ENCODE data around the gene PSKH1.

The PSKH1 gene

DNA sequence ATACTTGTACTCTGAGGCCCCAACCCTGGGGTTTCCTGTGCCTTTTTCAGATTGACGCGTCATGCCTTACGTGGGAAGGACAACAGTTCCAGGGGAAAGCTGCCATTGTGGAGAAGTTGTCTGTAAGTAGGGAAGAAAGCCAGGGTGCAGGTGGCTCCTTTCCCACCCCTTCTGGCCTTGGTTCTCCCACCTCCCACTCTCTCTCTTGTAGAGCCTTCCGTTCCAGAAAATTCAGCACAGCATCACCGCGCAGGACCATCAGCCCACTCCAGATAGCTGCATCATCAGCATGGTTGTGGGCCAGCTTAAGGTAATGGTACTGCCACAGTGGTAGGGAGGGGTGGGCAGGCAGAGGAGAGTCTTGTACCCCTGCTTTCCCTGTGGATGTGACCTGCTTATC is 24.8 kb upstream of the PSKH1 start:
- DNase-seq = no peak

DNA sequence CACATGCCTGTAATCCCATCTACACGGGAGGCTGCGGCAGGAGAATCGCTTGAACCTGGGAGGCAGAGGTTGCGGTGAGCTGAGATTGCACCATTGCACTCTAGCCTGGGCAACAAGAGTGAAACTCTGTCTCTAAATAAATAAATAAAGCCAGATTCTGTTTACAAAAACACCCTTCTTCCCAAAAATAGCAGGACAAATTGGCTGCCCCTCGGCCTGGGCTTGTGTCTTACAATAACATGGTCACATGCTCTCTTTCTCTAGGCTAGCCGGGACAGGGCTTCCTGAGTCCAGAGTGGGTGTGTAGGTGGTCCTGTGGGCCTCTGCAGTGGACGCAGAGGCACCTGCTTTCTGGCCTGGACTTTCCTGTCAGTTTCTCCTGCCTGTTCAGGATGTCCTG is 23.4 kb upstream of the PSKH1 start:
- DNase-seq = no peak

DNA sequence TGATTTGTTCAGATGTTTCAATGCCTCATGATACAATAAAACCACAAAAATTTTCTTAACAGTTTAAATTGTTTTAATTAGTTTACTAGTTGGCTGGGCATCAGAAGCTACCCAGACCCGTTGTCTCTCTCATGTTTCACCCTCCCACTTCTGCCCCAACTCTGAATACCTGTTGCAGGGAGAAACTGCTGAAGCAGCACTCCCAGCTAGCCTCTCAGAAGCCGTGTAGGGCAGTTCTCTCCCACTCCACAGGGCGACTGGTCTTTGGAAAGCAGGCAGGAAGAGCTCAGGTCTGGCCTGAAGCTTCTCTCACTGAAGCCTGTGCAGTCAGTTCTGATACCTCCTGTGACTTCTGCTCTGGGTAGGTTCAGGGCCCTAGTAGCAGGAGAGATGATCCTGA is 21.8 kb upstream of the PSKH1 start:
- no peak for DNase-seq

DNA sequence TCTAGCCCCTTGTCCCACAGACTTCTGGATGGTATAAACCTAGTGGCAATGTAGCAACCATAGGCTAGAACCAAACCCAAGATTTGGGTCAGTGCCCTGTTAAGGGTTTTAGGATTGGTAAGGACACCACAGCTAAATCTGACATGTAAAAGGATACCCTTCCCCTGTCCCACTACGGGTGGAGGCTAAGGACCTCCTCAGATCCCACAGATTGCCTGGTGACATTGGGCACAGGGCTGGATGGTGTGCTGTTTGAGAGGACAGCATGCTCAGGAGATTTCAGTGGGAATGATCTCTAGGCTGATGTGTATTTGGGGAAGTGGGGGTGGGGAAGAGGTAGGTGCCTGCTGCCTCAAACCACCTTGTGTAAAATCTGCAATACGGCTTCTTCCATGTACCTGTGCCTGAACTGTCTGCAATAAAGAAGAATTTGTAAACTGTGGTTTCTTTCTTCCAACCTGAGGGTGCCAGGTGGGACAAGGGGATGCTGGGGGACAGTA is 20.9 kb upstream of the PSKH1 start:
- DNase-seq = no peak

GRCh38 chr16:67872631-67873434 is 20.2 kb upstream of the PSKH1 start, which contains the start of gene EDC4:
TSS of gene EDC4 (plus strand) at chr16:67873052. CDS start at chr16:67873262, 210 bp downstream.
- DNase-seq = peak; percentile 91 to 93

- peak; percentile 16 to 23 for DNase-seq
These were observed 19.4 kb upstream of the PSKH1 start for GRCh38 chr16:67873435-67874370.

DNA sequence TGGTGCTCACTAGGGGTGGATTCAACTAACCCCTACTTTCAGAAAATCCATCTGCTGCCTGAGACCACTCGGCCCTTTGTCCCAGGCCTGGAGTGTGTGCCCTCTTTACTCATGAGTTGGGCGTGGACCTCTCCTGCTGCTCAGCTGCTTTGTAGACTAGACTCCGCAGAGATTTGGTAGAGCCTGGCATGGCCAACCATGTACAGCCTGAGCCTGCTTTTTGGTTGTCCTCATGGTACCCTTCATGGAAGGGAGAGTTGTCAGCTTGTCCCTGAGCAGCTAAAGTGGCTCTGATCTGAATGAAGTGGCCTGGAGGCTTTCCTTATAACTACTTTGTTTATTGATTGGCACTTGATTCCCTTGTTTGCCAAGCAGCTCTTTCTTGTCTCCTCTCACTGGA is 18.7 kb upstream of the PSKH1 start:
- no peak for DNase-seq

GRCh38 chr16:67877064-67877463 is 16.0 kb upstream of the PSKH1 start:
- DNase-seq = no peak

DNA sequence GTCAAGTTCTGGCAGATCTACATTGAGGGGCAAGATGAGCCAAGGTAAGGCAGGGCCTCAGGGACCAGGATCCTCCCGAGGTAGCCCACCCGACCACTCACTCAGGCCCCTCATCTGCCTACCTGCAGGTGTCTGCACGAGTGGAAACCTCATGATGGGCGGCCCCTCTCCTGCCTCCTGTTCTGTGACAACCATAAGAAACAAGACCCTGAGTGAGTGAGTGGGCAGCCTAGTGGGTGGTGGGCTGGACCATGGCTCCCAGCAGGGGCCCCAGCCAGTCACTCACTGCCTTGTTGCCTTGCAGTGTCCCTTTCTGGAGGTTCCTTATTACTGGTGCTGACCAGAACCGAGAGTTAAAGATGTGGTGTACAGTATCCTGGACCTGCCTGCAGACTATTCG is 14.8 kb upstream of the PSKH1 start:
- DNase-seq = no peak

GRCh38 chr16:67878846-67879245 is 14.2 kb upstream of the PSKH1 start:
- no peak for DNase-seq

DNA sequence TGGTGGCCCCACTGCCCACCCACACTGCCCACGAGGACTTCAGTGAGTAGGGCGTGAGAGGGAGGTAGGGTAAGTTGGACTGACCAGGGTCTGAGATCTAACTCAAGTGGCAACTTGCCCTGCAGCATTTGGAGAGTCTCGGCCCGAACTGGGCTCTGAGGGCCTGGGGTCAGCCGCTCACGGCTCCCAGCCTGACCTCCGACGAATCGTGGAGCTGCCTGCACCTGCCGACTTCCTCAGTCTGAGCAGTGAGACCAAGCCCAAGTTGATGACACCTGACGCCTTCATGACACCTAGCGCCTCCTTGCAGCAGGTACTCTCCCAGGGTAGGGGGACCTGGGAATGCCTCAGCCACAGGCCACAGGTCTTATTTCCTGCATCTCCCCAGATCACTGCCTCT is 13.6 kb upstream of the PSKH1 start:
- no peak for DNase-seq

DNA sequence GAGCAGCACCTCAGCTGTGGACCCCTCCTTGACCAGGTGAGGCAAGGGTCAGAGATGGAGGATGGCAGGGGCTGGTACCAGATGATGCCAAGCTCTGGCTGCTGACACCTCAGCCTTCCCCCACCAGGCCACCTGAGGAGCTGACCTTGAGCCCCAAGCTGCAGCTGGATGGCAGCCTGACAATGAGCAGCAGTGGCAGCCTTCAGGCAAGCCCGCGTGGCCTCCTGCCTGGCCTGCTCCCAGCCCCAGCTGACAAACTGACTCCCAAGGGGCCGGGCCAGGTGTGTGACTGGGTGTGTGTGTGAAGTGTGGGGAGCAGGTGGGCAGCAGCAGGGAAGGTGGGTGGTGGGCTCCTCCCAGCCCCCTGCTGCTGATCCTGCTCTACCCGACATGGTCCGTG is 13.1 kb upstream of the PSKH1 start:
- no peak for DNase-seq

- no peak for DNase-seq
These were observed 12.5 kb upstream of the PSKH1 start for GRCh38 chr16:67880584-67880983.

DNA sequence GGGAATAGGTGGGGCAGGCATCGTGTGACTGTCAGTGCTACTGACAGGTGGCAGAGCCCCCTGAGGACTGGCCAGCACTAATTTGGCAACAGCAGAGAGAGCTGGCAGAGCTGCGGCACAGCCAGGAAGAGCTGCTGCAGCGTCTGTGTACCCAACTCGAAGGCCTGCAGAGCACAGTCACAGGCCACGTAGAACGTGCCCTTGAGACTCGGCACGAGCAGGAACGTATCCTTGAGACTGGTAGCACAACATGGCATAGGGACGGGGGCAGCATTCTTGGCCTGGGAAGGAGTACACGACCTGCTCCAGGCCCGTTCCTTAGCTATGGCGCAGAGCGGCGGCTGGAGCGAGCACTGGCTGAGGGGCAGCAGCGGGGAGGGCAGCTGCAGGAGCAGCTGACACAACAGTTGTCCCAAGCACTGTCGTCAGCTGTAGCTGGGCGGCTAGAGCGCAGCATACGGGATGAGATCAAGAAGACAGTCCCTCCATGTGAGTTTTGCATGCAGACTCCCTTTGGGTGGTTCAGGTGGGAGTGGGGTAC is 11.4 kb upstream of the PSKH1 start:
- DNase-seq = no peak

GRCh38 chr16:67882374-67883145 is 10.5 kb upstream of the PSKH1 start:
- no peak for DNase-seq

DNA sequence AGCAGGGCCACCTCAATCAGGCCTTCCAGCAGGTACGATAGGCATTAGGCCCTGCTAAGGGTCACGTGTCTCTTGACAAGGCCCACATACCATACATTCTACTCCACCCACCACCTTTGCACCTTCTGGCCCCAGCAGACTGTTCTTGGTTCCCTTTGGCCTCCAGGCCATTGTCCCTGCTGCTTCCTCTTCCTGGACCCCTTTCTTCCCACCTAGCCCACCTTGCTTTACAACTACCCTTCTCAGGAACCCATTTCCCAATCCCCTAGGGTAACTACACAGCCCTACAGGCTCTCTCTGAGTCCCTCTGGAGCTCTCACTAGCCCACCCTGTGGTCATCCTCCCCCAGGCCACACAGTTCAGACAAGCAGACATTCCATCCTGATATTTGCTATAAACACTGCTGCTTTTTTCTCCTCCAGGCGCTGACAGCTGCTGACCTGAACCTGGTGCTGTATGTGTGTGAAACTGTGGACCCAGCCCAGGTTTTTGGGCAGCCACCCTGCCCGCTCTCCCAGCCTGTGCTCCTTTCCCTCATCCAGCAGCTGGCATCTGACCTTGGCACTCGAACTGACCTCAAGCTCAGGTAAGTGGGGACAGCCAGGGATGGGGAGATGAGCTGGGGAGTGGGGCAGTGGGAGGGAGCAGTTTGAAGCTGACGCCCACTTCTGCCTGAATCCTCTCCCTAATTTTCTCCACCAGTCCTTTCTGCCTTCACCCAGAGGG is 9.7 kb upstream of the PSKH1 start:
- no peak for DNase-seq

DNA sequence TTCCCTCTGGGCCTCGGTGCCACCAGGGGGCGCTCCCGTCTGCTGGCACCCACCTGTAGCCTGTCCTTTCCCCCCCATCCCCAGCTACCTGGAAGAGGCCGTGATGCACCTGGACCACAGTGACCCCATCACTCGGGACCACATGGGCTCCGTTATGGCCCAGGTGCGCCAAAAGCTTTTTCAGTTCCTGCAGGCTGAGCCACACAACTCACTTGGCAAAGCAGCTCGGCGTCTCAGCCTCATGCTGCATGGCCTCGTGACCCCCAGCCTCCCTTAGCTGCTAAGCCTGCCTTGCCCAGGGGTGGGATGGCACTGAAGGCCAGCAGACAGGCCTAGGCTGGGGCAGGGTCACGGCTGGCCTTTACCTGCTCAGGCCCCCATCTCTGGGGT is 9.2 kb upstream of the PSKH1 start:
- peak; percentile 72 to 74 for DNase-seq

DNA sequence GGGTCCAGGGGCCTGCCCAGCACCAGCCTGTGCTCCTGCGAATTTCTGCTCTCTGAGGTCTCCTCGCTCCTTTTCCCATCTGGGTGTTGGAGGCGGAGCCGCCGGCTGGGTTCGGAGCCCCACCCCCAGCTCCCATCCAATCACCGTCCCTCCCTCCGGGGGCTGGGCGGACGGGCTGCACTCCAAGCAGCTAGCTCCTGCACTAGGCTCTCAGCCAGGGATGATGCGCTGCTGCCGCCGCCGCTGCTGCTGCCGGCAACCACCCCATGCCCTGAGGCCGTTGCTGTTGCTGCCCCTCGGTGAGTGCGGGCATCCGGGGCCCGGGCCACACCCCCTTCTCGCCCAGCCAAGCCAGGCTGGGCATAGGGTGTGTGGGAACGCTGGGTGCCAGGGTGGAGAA is 8.4 kb upstream of the PSKH1 start, which contains the start of gene NRN1L:
Gene NRN1L, plus strand, starts transcription at position 202 of the 400 bp plus-strand sequence. Its CDS starts 19 bp downstream, at position 221.
- no peak for DNase-seq

DNA sequence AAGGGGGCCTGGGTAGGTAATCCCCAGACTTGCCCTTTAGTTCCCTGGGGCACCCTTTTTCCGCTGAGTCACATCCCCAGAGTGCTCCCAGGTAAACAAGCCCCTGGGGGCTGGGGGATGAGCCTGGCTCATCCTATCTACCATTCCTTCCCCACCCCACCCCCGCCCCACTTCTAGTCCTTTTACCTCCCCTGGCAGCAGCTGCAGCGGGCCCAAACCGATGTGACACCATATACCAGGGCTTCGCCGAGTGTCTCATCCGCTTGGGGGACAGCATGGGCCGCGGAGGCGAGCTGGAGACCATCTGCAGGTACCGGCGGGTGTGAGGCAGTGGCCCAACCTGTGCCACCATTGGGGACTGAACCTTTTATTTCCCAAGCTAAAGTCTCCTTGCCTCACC is 7.5 kb upstream of the PSKH1 start:
- DNase-seq = no peak

- no peak for DNase-seq
These were observed 7.1 kb upstream of the PSKH1 start for GRCh38 chr16:67885976-67886375.

GRCh38 chr16:67886387-67886786 is 6.7 kb upstream of the PSKH1 start:
- no peak for DNase-seq

- no peak for DNase-seq
These were observed 4.7 kb upstream of the PSKH1 start for GRCh38 chr16:67888331-67888730.

Measured in activated CD4-positive, alpha-beta T cell treated with anti-CD3 and anti-CD28 coated beads, Interleukin-2, amount 50 U/mL, for 48 hours (primary cell).